BLaER1 treated with 17β-estradiol and CSF1 and Interleukin-3, amounts not matched to agents 10 nM and 100 nM (cell line): Measurements from ENCODE around the gene FMNL3.

ENCODE experiments used
- H3K27ac ChIP-seq, 11 experiments: shearing (Covaris generic); formaldehyde crosslinking; 2 replicates each; pipeline ENCODE4 v1.8.1; 2022
- H3K27me3 ChIP-seq, 11 experiments: shearing (Covaris generic); formaldehyde crosslinking; 2 replicates each; pipeline ENCODE4 v1.8.1; 2022
- H3K36me3 ChIP-seq, 11 experiments: shearing (Covaris generic); formaldehyde crosslinking; 2 replicates each; pipeline ENCODE4 v1.8.1; 2022
- H3K4me1 ChIP-seq, 10 experiments: shearing (Covaris generic); formaldehyde crosslinking; 2 replicates each; pipeline ENCODE4 v1.8.1; 2022
- H3K4me2 ChIP-seq, 11 experiments: shearing (Covaris generic); formaldehyde crosslinking; 2 replicates each; pipeline ENCODE4 v1.8.1; 2022
- H3K4me3 ChIP-seq, 10 experiments: shearing (Covaris generic); formaldehyde crosslinking; 2 replicates each; pipeline ENCODE4 v1.8.1; 2022
- H3K9ac ChIP-seq, 11 experiments: shearing (Covaris generic); formaldehyde crosslinking; 2 replicates each; pipeline ENCODE4 v1.8.1; 2022
- H3K9me3 ChIP-seq, 11 experiments: shearing (Covaris generic); formaldehyde crosslinking; replicated peaks in 1 of 11; 2 replicates each; pipeline ENCODE4 v1.8.1; 2022
- H4K20me1 ChIP-seq, 11 experiments: shearing (Covaris generic); formaldehyde crosslinking; 2 replicates each; pipeline ENCODE4 v1.8.1; 2022
- Cebpa-rat ChIP-seq, 11 experiments: shearing (Covaris generic); IDR thresholded peaks; 2 replicates each; pipeline ENCODE4 v1.8.1; 2022

FMNL3 gene

GRCh38 chr12:49588281-49588680, 118.9 kb downstream of the FMNL3 start:
- peaks cover 33 to 42% (median 39%) of the 10 kb centered on the region in 10 experiments for H3K4me1 ChIP-seq
- TF ChIP-seq Cebpa-rat (IDR thresholded peaks at IDR 0.05): no peak
- peak overlapping the region in 8 of 11 experiments; percentile 29 to 59 (median 42); a peak in 12 of 22 replicates for H3K27ac ChIP-seq

GRCh38 chr12:49587174-49587908, 119.9 kb downstream of the FMNL3 start:
- H3K4me3 ChIP-seq: no peak overlapping the region
- peaks cover 0 to 8% (median 0%) of the 10 kb centered on the region in 11 experiments; a peak in 4 of 22 replicates for H4K20me1 ChIP-seq
- peak in 3 of 11 experiments; percentile 18 to 61 (median 20); a peak in 2 of 22 replicates for TF ChIP-seq Cebpa-rat (IDR thresholded peaks at IDR 0.05)
- no peak overlapping the region for H3K27ac ChIP-seq
- peaks cover 8 to 59% (median 38%) of the 10 kb centered on the region in 11 experiments; a peak in 21 of 22 replicates for H3K36me3 ChIP-seq
- no peak overlapping the region for H3K9ac ChIP-seq
- H3K4me1 ChIP-seq: peaks cover 35 to 43% (median 40%) of the 10 kb centered on the region in 10 experiments
- no peak overlapping the region for H3K4me2 ChIP-seq
- H3K9me3 ChIP-seq: peaks cover 7 to 21% (median 19%) of the 10 kb centered on the region in 11 experiments
- no peaks in the 10 kb centered on the region for H3K27me3 ChIP-seq

More at GRCh38 chr12:49588281-49588680, 118.9 kb downstream of the FMNL3 start:
- H3K4me3 ChIP-seq: no peak overlapping the region
- peaks cover 0 to 7% (median 0%) of the 10 kb centered on the region in 11 experiments; a peak in 2 of 22 replicates for H4K20me1 ChIP-seq
- H3K9ac ChIP-seq: peak overlapping the region in 2 of 11 experiments; percentile 26 to 38; a peak in 3 of 22 replicates
- peak overlapping the region in 8 of 11 experiments; percentile 11 to 78 (median 56); a peak in 14 of 22 replicates for H3K4me2 ChIP-seq
- H3K36me3 ChIP-seq: peaks cover 8 to 66% (median 44%) of the 10 kb centered on the region in 11 experiments; a peak in 21 of 22 replicates
- H3K9me3 ChIP-seq: peaks cover 10 to 30% (median 26%) of the 10 kb centered on the region in 11 experiments
- no peaks in the 10 kb centered on the region for H3K27me3 ChIP-seq
